Fibroblast of pulmonary artery (primary cell): ENCODE results near the gene IDNK.

Experiments
- DNase-seq: peaks from one replicate; pipeline ENCODE4 v3.0.0-alpha.2; 2010; ENCODE audit warnings: low read depth
- H3K4me3 ChIP-seq: replicated peaks from 2 replicates; pipeline ENCODE4 v1.5.1; 2011; ENCODE audit warnings: low read depth, mild to moderate bottlenecking, control low read depth, low read length, moderate library complexity
- CTCF ChIP-seq: IDR thresholded peaks from 2 replicates; pipeline ENCODE4 v1.5.1; 2011; ENCODE audit warnings: mild to moderate bottlenecking, control low read depth, low read length, inconsistent platforms; ENCODE audit errors: missing control alignments

IDNK gene

DNA sequence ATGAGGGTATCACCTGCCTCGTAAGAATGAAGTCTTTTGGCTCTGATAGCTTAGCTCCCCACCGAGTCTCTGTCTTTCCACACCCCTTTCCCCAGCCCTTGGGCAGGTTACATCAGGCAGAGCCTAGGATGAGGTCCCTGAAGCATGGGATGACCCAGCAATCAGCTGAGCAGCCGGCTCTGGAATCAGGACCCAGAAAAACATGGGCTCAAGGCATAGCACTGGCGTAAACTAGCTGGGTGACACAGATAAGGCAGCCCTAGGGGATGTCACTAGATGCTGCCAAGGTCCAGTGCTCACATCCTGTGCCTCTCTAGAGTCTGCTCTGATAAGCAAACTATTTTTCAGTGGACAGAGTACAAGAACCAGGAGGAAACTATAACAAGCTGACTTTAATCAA is 26.6 kb downstream of the IDNK start:
- no peak overlapping the region for H3K4me3 ChIP-seq
- DNase-seq, result no peak
- no peak for TF ChIP-seq CTCF

DNA sequence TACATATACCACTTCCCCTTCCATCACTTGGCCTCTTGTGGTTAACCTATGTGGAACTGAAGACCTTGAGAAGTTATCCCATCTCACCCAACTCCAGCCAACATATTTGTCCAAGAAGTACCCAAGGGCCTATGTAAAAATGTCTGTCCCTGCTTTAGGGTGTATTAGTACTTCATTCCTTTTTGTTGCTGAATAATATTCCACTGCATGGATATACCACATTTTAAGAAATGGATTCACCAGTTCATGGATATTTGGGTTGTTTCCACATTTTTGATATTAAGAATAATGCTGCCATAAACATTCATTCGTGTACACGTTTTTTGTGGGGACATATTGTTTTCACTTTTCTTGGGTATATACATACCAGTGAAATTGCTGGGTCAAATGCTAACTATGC is 28.6 kb downstream of the IDNK start:
- H3K4me3 ChIP-seq, result no peak overlapping the region
- no peak for TF ChIP-seq CTCF
- DNase-seq, result no peak

- DNase-seq, result no peak
- no peak for TF ChIP-seq CTCF
- no peak overlapping the region for H3K4me3 ChIP-seq
Observed at GRCh38 chr9:83652433-83652832, 29.5 kb downstream of the IDNK start.

- no peak for DNase-seq
- no peak overlapping the region for H3K4me3 ChIP-seq
- TF ChIP-seq CTCF, result no peak
Observed at GRCh38 chr9:83655433-83655832, 32.5 kb downstream of the IDNK start.

DNA sequence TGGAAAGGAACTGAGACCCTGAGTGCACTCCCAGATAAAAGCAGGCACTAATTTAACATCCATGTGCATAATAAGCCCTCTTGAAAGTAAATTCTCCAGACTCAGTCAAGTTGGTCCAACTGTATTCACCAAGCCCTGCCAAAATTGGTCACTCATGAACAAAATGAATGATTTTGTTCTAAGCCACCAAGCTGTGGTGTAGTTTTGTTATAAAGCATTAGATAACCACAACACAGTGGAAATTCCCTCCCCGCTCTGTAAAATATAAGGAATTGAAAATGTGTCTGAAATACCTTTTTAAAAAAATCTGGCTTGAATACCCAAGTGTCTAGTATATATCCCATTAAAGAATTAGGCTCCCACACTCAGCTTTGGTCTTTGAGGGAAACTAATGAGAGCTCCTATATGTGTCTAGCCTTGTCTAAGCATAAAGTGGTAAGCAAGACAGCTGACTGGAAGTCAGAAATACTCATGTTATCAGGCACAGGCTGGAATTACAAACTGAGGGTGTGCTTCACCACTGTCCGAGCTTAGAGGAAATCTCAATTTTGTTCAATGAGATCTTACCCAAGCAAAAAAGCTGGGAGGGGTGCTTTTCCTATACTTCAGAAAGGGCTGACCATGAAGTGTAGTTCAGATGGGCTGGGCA is 33.2 kb downstream of the IDNK start:
- no peak for DNase-seq
- no peak overlapping the region for H3K4me3 ChIP-seq
- no peak for TF ChIP-seq CTCF

DNA sequence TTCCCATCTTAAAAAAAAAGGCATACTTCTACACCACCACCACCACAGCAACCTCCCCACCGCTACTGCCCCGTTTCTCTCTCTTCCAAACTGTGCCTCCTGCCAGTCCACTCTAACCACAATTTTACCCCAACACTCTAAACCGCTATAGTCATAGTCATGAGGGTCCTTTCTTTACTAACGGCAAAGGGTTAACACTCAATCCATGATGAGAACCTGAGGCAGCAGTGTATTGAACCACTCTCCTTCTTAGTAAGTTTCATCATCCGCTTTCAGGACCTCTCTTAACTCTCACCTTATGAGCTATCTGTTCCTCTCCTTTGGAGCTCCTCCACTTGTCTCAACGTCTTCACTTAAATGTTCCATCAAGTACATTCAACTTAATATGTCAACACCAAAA is 34.0 kb downstream of the IDNK start:
- no peak for DNase-seq
- no peak for TF ChIP-seq CTCF
- H3K4me3 ChIP-seq, result no peak overlapping the region

GRCh38 chr9:83662933-83663332 is 40.0 kb downstream of the IDNK start:
- H3K4me3 ChIP-seq, result no peak overlapping the region
- no peak for DNase-seq
- TF ChIP-seq CTCF, result no peak
